ENCODE results near the gene GPS2. TPM values are rescaled to one million over a fixed set of nuclear protein-coding genes. Genes with fewer than 3 reads are reported as not detected.

The GPS2 gene
- total RNA-seq, 3 donors from 2014 or later (not counting 1 experiment from before 2014, with no cell fraction given) = 132 to 146 (median 133) TPM

DNA sequence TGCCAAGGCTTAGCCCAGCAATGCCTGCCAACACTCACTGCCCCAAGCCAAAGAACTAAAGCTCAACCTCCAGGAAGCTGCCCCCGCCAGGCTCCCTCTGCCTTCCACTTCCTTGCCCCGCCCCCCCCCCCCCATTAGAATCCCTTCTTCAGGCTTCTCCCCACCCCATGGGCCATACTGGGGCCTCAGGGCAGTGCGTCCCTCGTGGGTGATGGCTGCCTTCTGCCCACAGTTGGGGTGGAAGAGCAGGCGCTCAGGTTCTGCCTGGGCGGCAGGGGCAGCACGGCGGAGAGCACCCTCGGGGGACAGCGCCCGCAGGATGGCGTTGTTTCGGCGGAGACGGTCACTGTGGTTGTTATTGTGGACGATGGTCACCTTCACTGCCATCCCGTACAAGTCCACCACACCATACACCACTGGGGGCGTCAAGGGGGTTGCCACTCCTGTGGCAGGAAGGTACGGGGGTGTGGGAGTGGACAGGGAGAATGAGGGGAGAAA lies 9.9 kb upstream of the GPS2 start:
- WGBS (ENCODE audit: insufficient coverage) = 98% methylated on average over 9 of the region's 19 CpGs
- no peaks in the 10 kb centered on the region for H3K9me3 Mint-ChIP-seq
- H3K27ac Mint-ChIP-seq = no peak overlapping the region
- H3K27ac ChIP-seq (ENCODE audit: low read length) = no peak overlapping the region
- peaks cover 19 to 32% of the 10 kb centered on the region in 2 donors for H3K4me1 Mint-ChIP-seq
- intact Hi-C loops (cut with micrococcal nuclease) = no loop called here
- TF ChIP-seq, protein P1, sequence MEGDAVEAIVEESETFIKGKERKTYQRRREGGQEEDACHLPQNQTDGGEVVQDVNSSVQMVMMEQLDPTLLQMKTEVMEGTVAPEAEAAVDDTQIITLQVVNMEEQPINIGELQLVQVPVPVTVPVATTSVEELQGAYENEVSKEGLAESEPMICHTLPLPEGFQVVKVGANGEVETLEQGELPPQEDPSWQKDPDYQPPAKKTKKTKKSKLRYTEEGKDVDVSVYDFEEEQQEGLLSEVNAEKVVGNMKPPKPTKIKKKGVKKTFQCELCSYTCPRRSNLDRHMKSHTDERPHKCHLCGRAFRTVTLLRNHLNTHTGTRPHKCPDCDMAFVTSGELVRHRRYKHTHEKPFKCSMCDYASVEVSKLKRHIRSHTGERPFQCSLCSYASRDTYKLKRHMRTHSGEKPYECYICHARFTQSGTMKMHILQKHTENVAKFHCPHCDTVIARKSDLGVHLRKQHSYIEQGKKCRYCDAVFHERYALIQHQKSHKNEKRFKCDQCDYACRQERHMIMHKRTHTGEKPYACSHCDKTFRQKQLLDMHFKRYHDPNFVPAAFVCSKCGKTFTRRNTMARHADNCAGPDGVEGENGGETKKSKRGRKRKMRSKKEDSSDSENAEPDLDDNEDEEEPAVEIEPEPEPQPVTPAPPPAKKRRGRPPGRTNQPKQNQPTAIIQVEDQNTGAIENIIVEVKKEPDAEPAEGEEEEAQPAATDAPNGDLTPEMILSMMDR (IDR thresholded peaks at IDR 0.05) = no peak
- no peaks in the 10 kb centered on the region for H3K9me3 ChIP-seq (ENCODE audit: control insufficient read depth, insufficient read depth, low read length)
- no peak for ATAC-seq
- H3K27me3 Mint-ChIP-seq (ENCODE audit: low read depth in 2 of 2) = no peaks in the 10 kb centered on the region
- H3K4me3 ChIP-seq (ENCODE audit: low read length) = no peak overlapping the region
- no peak for DNase-seq
- no peaks in the 10 kb centered on the region for H3K27me3 ChIP-seq (ENCODE audit: control insufficient read depth, insufficient read depth, low read length)
- H3K4me1 ChIP-seq (ENCODE audit: control insufficient read depth, insufficient read depth, low read length) = peaks cover 19% of the 10 kb centered on the region
- H3K36me3 Mint-ChIP-seq = no peaks in the 10 kb centered on the region
- peaks cover 43% of the 10 kb centered on the region for H3K36me3 ChIP-seq (ENCODE audit: control insufficient read depth, insufficient read depth, low read length)
- no peak overlapping the region for H3K4me3 Mint-ChIP-seq

DNA sequence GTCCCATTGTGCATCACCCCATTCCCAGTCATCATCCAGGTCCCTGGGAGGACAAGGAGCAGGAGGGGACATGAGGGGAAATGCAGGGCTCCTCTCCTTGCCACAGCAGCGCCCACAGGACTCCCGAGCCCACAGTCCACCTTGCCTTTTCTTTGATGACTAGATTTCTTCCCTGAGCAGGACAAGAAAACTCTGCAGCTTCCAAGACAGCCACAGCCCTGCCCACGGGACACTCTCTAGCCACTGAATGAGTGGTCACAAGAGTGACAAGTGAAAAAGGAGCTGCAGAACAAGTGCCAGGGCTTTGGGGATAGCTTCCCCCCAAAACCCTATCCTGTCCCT lies 9.2 kb upstream of the GPS2 start:
- Mint-ChIP-seq H3K27ac (no peak overlapping the region), H3K9me3 (no peaks in the 10 kb centered on the region)
- 85% methylated on average over 3 of the region's 3 CpGs for WGBS (ENCODE audit: insufficient coverage)

DNA sequence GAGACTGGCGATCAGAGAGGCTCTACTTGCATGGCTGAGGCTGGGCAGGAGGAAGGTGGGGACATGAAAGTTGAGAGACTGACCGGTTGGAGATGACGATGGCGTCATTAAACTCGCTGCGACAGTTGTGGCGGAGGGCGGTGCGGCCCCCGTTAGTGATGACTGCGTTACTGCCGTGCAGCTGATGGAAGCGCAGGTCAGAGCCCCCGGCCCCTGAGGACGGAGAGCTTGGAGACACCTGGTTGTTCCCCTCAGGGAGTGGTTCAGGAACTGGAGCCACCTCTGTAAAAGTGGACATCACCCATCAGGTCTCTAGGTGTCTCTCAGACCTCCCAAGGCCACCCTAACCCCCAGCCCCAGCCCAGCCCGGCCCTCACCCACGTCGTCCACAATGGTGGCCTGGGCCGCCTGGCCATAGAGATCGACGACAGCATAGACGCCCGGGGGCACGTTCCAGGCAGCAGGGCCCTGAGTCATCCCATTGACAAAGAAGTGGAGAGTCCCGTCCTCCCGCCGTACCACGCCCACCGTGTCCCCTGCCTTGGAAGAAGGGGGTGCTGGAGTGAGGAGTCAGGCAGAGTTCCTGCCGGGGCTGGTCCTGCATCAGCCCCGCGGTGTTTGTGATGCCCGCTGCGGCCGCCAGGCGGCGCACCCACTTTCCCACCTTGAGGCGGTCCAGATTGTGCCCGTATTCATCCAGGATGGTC lies 8.7 kb upstream of the GPS2 start:
- peak; percentile 66 to 79 for DNase-seq
- H3K9me3 Mint-ChIP-seq = no peaks in the 10 kb centered on the region
- Histone ChIP-seq H3K4me1 (ENCODE audit: control insufficient read depth, insufficient read depth, low read length) (peaks cover 14% of the 10 kb centered on the region), H3K36me3 (ENCODE audit: control insufficient read depth, insufficient read depth, low read length) (peaks cover 43% of the 10 kb centered on the region), H3K9me3 (ENCODE audit: control insufficient read depth, insufficient read depth, low read length) (no peaks in the 10 kb centered on the region), H3K27ac (ENCODE audit: low read length) (no peak overlapping the region), H3K27me3 (ENCODE audit: control insufficient read depth, insufficient read depth, low read length) (no peaks in the 10 kb centered on the region), H3K4me3 (ENCODE audit: low read length) (no peak overlapping the region)
- TF ChIP-seq, protein P1 (IDR thresholded peaks at IDR 0.05) = peak; percentile 82
- H3K27ac Mint-ChIP-seq = no peak overlapping the region
- ATAC-seq = peak in 2 of 3 donors; percentile 53 to 54
- 70% methylated on average over 39 of the region's 39 CpGs for WGBS (ENCODE audit: insufficient coverage)
- H3K4me1 Mint-ChIP-seq = peaks cover 11 to 25% of the 10 kb centered on the region in 2 donors
- no peaks in the 10 kb centered on the region for H3K36me3 Mint-ChIP-seq
- no peaks in the 10 kb centered on the region for H3K27me3 Mint-ChIP-seq (ENCODE audit: low read depth in 2 of 2)
- no peak overlapping the region for H3K4me3 Mint-ChIP-seq
- intact Hi-C loops (cut with micrococcal nuclease) = no loop called here

More for the DNA sequence above, 9.2 kb upstream of the GPS2 start:
- intact Hi-C loops (cut with micrococcal nuclease) = no loop called here
- H3K4me3 Mint-ChIP-seq = no peak overlapping the region
- Histone ChIP-seq H3K4me1 (ENCODE audit: control insufficient read depth, insufficient read depth, low read length) (peaks cover 14% of the 10 kb centered on the region), H3K4me3 (ENCODE audit: low read length) (no peak overlapping the region), H3K36me3 (ENCODE audit: control insufficient read depth, insufficient read depth, low read length) (peaks cover 43% of the 10 kb centered on the region), H3K9me3 (ENCODE audit: control insufficient read depth, insufficient read depth, low read length) (no peaks in the 10 kb centered on the region), H3K27ac (ENCODE audit: low read length) (no peak overlapping the region), H3K27me3 (ENCODE audit: control insufficient read depth, insufficient read depth, low read length) (no peaks in the 10 kb centered on the region)
- ATAC-seq = no peak
- H3K4me1 Mint-ChIP-seq = peaks cover 13 to 26% of the 10 kb centered on the region in 2 donors
- no peaks in the 10 kb centered on the region for H3K36me3 Mint-ChIP-seq
- no peaks in the 10 kb centered on the region for H3K27me3 Mint-ChIP-seq (ENCODE audit: low read depth in 2 of 2)
- DNase-seq = no peak
- TF ChIP-seq, protein P1 (IDR thresholded peaks at IDR 0.05) = peak; percentile 32
